Uterus (tissue), 4 donors: Measurements from ENCODE around the gene RARRES2. TPM values are rescaled to one million over a fixed set of nuclear protein-coding genes. Genes with fewer than 3 reads are reported as not detected.

ENCODE experiments used
- DNase-seq, 2 donors: peaks; one replicate each; pipeline ENCODE4 v3.0.0-alpha.2; 2019 to 2020
- H3K27ac ChIP-seq, 2 donors: fragments of 200-600 bp; sonication (generic); 1 replicate in 1 of 2; 2 replicates in 1 of 2; pipeline ENCODE4 v1.5.1; 2016 to 2018
- H3K27me3 ChIP-seq, 2 donors: fragments of 200-600 bp; sonication (generic); one replicate each; pipeline ENCODE4 v1.5.1; 2018 to 2019; ENCODE audit warnings: control low read depth in 1 of 2
- H3K36me3 ChIP-seq, 2 donors: fragments of 200-600 bp; sonication (generic); one replicate each; pipeline ENCODE4 v1.5.1; 2019; ENCODE audit warnings: control low read depth in 1 of 2
- H3K4me1 ChIP-seq, 2 donors: fragments of 200-600 bp; sonication (generic); one replicate each; pipeline ENCODE4 v1.5.1; 2018 to 2019; ENCODE audit warnings: control low read depth in 1 of 2
- H3K4me3 ChIP-seq, 2 donors: fragments of 200-600 bp; sonication (generic); 1 replicate in 1 of 2; 2 replicates in 1 of 2; pipeline ENCODE4 v1.5.1; 2018 to 2019; ENCODE audit warnings: mild to moderate bottlenecking in 1 of 2
- H3K9me3 ChIP-seq, 2 donors: fragments of 200-600 bp; sonication (generic); one replicate each; pipeline ENCODE4 v1.5.1; 2019; ENCODE audit warnings: control low read depth in 1 of 2
- CTCF ChIP-seq, 4 experiments: fragments of 200-600 bp in 2 of 4; fragments of 450-650 bp in 2 of 4; sonication (generic) in 2 of 4; IDR thresholded peaks; one replicate each; pipeline ENCODE4 v1.5.1; 2016 to 2019; ENCODE audit warnings: antibody characterized with exemption in 4 of 4, mild to moderate bottlenecking in 2 of 4, moderate library complexity in 1 of 4
- POLR2A ChIP-seq, 2 donors: fragments of 450-650 bp; IDR thresholded peaks; one replicate each; pipeline ENCODE4 v1.6.1; 2016; ENCODE audit warnings: antibody characterized with exemption in 2 of 2, mild to moderate bottlenecking in 1 of 2, moderate library complexity in 1 of 2
- intact Hi-C: fragments of 100-400 bp; cut with DNase I; formaldehyde crosslinking; loops from one replicate; pipeline ENCODE4 v1.15.1; 2023; ENCODE audit warnings: low total_unique reads
- total RNA-seq, 4 donors: library from RNA; depleted of rRNA in 3 of 4; stranded (reverse); fragments of >200 nt in 3 of 4; gene quantifications; one replicate each; pipeline versions ENCODE4 v1.1.0 to v1.2.4, GENCODE V29; 2014 to 2023
- donor health status: DM: yes; HTN: yes; CAD: no.

RARRES2 gene
- total RNA-seq, 4 donors from 2014 or later, result 128 to 536 (median 236) TPM

DNA sequence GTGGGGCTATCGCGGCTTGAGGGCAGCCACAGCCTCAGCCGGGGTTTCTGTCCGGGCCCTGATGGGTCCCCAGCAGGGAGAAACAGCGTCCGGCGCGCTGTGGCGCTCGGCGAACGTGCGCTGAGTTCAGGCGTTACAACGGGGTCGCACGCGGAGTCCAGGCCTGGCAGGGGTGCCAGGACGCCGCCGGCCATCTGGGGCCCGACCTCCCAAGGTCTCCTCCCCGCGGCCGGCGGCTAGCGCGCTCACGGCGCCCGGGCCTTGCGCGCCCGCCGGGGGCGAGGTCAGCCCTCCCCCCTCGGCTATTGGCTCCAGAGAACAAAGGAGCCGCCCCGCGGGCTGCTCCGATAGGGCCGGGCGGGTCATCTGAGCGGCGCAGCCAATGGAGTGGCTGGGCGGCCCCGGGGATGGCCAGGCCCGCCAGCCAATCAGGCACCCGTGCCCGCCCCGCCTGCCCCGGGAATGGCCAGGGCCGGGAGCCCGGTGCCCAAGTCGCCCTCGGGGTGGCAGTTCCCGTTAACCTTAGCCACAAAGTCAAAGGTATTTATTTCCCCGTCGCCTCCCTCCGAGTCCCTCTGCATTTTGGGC lies 37.5 kb upstream of the RARRES2 start, which contains the start of gene ZNF775:
Gene ZNF775, plus strand, starts transcription at position 478 of the 588 bp plus-strand sequence. CDS start 9,141 bp downstream, outside the sequence.
- intact Hi-C loops, result no loop called here
- DNase-seq, result peak; percentile 94
- H3K4me1 ChIP-seq, result no peaks in the 10 kb centered on the region
- no peaks in the 10 kb centered on the region for H3K9me3 ChIP-seq
- H3K4me3 ChIP-seq, result peak within 1 kb of the TSS; percentile 68 to 91
- no peaks in the 10 kb centered on the region for H3K27me3 ChIP-seq
- TF ChIP-seq POLR2A (IDR thresholded peaks at IDR 0.05) (peak in 1 of 2 donors; percentile 87), CTCF (IDR thresholded peaks at IDR 0.05) (peak in 1 of 4 experiments; percentile 28)
- peak within 1 kb of the TSS; percentile 86 to 89 for H3K27ac ChIP-seq
- H3K36me3 ChIP-seq, result no peaks in the 10 kb centered on the region

DNA sequence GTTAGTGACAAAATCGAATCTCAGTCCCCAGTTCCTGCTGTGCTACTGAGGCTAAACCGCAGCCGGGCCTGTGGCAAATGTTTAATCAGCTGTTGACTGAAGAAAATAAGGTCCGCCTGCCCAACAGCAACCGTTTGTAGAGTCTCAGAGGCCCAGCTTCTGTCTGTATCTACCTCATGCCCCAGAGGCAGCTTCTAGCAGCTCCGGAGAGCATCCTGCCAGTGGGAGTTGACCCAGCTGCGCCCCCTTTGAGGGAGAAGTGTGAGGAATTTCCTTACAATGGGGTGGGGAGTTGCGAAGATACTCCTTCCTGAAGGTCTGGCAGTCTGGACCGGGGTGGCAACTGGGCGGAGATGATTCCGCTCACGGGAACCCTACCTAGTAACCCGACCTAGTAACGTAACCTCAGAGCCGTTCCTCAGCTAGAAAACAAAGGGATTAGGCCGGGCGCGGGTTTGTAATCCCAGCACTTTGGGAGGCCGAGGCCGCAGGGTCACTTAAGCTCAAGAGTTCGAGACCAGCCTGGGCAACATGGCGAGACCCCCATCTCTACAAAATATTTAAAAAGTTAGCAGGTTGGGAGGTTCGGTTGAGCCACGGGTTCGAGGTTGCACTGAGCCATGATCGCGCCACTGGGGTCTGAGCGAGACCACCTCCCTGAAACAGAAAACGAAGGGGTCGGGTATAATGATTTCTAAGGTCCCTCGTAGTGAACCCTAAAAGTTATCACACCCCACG lies 36.9 kb upstream of the RARRES2 start:
- no peaks in the 10 kb centered on the region for H3K4me1 ChIP-seq
- H3K27ac ChIP-seq, result peak overlapping the region; percentile 86 to 89
- intact Hi-C loops, result no loop called here
- H3K9me3 ChIP-seq, result no peaks in the 10 kb centered on the region
- TF ChIP-seq CTCF (IDR thresholded peaks at IDR 0.05) (peak in 2 of 4 experiments; percentile 18), POLR2A (IDR thresholded peaks at IDR 0.05) (no peak)
- peak; percentile 56 to 67 for DNase-seq
- no peaks in the 10 kb centered on the region for H3K27me3 ChIP-seq
- no peaks in the 10 kb centered on the region for H3K36me3 ChIP-seq
- H3K4me3 ChIP-seq, result peak overlapping the region; percentile 68 to 91

DNA sequence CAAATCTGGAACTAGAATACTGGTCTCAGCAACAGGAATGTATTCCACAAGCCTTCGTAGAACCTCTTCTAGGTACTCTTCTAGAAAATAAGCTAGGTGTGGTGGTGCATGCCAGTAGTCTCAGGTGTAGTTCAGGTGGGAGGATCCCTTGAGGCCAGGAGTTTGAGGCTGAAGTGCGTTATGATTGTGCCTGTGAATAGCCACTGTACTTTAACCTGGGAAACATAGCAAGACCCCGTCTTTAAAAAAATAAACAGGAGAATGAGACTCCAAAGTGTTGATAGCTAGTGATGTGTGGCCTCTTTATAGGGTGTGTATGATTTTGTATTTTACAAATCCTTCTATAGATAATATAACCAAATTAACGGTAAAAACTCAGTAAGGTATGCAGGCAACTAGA lies 36.2 kb upstream of the RARRES2 start:
- H3K27me3 ChIP-seq, result no peaks in the 10 kb centered on the region

DNA sequence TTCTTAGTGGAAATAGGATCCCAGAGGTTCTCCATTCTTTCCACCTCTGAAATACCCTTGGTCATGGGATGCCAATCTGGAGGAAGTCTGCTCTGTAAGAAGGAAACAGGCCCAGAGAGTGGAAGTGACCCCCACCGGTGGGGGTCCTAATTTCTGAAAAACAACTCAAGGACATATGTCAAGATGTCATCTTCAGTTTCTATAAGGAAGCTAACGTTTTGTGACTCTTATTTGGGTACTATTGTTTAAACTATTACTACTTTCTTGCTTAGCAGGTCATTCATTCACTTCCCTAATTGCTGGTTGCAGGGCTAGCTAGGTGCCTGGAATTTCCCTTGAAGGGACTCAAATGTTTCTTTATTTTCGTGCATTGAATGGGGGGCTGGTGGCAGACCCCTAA lies 35.8 kb upstream of the RARRES2 start:
- Histone ChIP-seq H3K4me3 (no peak overlapping the region), H3K27me3 (no peaks in the 10 kb centered on the region), H3K9me3 (no peaks in the 10 kb centered on the region), H3K36me3 (no peaks in the 10 kb centered on the region), H3K27ac (no peak overlapping the region), H3K4me1 (no peaks in the 10 kb centered on the region)
- no peak for DNase-seq
- TF ChIP-seq POLR2A (IDR thresholded peaks at IDR 0.05) (no peak), CTCF (IDR thresholded peaks at IDR 0.05) (no peak)
- intact Hi-C loops, result no loop called here

More for the DNA sequence above, 36.2 kb upstream of the RARRES2 start:
- H3K9me3 ChIP-seq, result no peaks in the 10 kb centered on the region
- no peak overlapping the region for H3K4me3 ChIP-seq
- no peak for DNase-seq
- no peaks in the 10 kb centered on the region for H3K36me3 ChIP-seq
- intact Hi-C loops, result no loop called here
- no peaks in the 10 kb centered on the region for H3K4me1 ChIP-seq
- peak overlapping the region in 1 of 2 donors; percentile 86 for H3K27ac ChIP-seq
- no peak for TF ChIP-seq CTCF (IDR thresholded peaks at IDR 0.05)
- no peak for TF ChIP-seq POLR2A (IDR thresholded peaks at IDR 0.05)

DNA sequence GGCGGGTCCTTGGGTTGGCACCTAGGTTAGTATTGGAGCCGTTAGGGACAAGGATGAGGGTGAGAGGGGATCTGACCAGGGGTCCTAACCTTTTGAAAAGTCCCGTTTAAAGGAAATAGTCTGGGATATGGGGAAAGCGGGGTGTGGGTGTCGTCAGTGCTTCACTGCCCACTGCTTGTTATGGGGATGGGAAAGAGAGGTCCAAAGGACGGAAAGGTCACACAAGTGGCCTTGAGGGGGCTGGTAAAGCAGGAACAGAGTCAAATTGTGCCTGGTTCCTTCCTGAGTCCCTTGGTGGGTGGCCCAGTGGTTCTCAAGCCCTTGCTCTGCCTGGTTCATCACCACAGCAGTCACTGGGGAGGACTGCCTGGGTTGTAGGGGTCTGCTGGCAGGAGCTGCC lies 35.1 kb upstream of the RARRES2 start:
- H3K27ac ChIP-seq, result no peak overlapping the region
- no peaks in the 10 kb centered on the region for H3K4me1 ChIP-seq
- no peaks in the 10 kb centered on the region for H3K9me3 ChIP-seq
- intact Hi-C loops, result no loop called here
- H3K4me3 ChIP-seq, result no peak overlapping the region
- H3K36me3 ChIP-seq, result no peaks in the 10 kb centered on the region
- DNase-seq, result no peak
- TF ChIP-seq CTCF (IDR thresholded peaks at IDR 0.05), result no peak
- no peak for TF ChIP-seq POLR2A (IDR thresholded peaks at IDR 0.05)
- H3K27me3 ChIP-seq, result no peaks in the 10 kb centered on the region
